GM13976 (cell line): ENCODE measurements around the gene TUBGCP6.

Source experiments
- DNase-seq: peaks from one replicate; pipeline ENCODE4 v3.0.0; 2012; ENCODE audit warnings: low spot score
- in situ Hi-C: fragments of 300-500 bp; cut with MboI; formaldehyde crosslinking; loops from one replicate; pipeline ENCODE4 v1.12.0; 2022; ENCODE audit warnings: low sequenced_read_pairs, mixed read lengths, inconsistent platforms; ENCODE audit not compliant: unreplicated experiment
- TF ChIP-seq, protein P1 (sequence below): IDR thresholded peaks from 2 replicates; pipeline ENCODE4 v1.5.1; 2012; ENCODE audit warnings: borderline replicate concordance, mild to moderate bottlenecking; ENCODE audit not compliant: insufficient read depth; ENCODE audit errors: extremely low read depth, missing control alignments, control extremely low read depth

The TUBGCP6 gene

DNA sequence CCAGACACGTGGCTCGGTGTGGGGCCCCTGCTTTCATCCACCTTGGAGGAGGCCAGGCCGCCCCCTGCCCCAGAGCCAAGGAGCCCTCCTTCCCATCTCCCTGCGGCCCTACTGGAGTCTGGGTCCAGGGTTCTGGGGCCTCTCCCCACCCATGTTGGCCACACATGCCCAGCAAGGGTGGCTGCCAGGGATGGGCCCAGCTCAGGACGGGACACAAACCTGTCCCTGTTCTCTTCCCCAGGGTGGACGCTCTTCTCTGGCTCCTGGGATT lies 69.7 kb downstream of the TUBGCP6 start:
- TF ChIP-seq, protein P1, sequence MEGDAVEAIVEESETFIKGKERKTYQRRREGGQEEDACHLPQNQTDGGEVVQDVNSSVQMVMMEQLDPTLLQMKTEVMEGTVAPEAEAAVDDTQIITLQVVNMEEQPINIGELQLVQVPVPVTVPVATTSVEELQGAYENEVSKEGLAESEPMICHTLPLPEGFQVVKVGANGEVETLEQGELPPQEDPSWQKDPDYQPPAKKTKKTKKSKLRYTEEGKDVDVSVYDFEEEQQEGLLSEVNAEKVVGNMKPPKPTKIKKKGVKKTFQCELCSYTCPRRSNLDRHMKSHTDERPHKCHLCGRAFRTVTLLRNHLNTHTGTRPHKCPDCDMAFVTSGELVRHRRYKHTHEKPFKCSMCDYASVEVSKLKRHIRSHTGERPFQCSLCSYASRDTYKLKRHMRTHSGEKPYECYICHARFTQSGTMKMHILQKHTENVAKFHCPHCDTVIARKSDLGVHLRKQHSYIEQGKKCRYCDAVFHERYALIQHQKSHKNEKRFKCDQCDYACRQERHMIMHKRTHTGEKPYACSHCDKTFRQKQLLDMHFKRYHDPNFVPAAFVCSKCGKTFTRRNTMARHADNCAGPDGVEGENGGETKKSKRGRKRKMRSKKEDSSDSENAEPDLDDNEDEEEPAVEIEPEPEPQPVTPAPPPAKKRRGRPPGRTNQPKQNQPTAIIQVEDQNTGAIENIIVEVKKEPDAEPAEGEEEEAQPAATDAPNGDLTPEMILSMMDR, result no peak
- no peak for DNase-seq
- in situ Hi-C loops, result no loop called here

- no peak for DNase-seq
- TF ChIP-seq, protein P1, result no peak
- in situ Hi-C loops, result no loop called here
Observed at GRCh38 chr22:50174382-50175190, 70.2 kb downstream of the TUBGCP6 start.

DNA sequence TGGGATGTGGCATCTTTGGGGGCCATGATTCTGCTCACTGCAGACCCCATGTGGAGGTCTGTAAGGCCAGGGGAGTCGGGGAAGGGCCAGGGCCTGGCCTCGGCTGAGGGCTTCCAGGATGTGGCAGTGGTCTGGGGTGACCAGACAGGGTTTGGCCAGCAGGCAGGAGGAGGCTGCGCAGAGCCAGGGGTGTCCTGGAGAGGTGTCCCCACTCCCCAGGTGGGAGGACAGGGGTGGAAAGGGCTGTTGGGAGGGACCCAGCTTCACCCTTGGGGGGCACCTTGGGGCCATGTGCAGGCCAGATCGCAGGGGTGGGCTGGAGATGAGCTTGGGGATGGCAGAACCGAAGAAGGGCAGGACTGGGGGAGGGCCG lies 70.9 kb downstream of the TUBGCP6 start:
- TF ChIP-seq, protein P1, result no peak
- no peak for DNase-seq
- in situ Hi-C loops, result no loop called here

GRCh38 chr22:50173311-50173982 lies 71.4 kb downstream of the TUBGCP6 start:
- in situ Hi-C loops, result no loop called here
- DNase-seq, result peak; percentile 73
- TF ChIP-seq, protein P1, result no peak

DNA sequence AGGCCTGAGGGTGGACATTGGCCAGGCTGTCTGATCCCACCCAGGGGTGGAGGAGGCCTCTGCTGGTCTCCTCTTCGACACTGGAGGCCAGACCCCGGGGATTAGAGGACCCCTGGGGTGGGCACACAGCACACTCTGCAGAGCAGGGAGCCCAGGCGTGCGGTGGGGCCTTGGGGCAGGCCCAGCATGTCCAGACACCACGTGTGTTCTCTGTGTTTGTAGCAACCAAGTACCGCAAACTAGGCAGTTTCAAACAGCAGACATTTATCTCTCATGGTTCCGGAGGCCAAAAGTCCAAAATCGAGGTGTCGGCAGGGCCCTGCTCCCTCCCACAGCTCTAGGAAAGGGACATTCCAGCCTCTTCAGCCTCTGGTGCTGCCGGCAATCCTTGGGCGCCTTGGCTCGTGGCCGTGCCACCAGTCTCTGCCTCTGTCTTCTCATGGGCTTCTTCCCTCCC lies 72.8 kb downstream of the TUBGCP6 start:
- TF ChIP-seq, protein P1, result no peak
- DNase-seq, result no peak
- in situ Hi-C loops, result no loop called here

- TF ChIP-seq, protein P1, result no peak
- in situ Hi-C loops, result no loop called here
- no peak for DNase-seq
Observed at GRCh38 chr22:50171319-50171964, 73.4 kb downstream of the TUBGCP6 start.
